SK-N-SH (cell line): Measurements from ENCODE around the gene IL3. TPM values are rescaled to one million over a fixed set of nuclear protein-coding genes. Genes with fewer than 3 reads are reported as not detected.

Experiments used
- CTCF ChIA-PET: fragments of 300-600, 350-600 bp; formaldehyde crosslinking; extraction: SDS; loops from one replicate; lab custom pipeline; 2021; lab: Yijun Ruan, JAX
- POLR2A ChIA-PET: fragments of 350-600 bp; sonication (Branson Sonifier 250); formaldehyde crosslinking; extraction: SDS; loops from one replicate; lab custom pipeline; 2020; ENCODE audit warnings: antibody characterized with exemption, inconsistent platforms; lab: Yijun Ruan, JAX
- DNase-seq: peaks from one replicate; pipeline ENCODE4 v3.0.0; 2012
- H2AFZ ChIP-seq: fragments of 200-600 bp; sonication (generic); 2 replicates; pipeline ENCODE4 v1.8.1; 2016; ENCODE audit warnings: antibody characterized with exemption, mild to moderate bottlenecking, low read depth
- H3F3A ChIP-seq: fragments of 200-600 bp; sonication (generic); replicated peaks from 2 replicates; pipeline ENCODE3; 2016; ENCODE audit warnings: antibody characterized with exemption, mild to moderate bottlenecking; ENCODE audit not compliant: insufficient read depth
- H3K27ac ChIP-seq, 2 experiments: fragments of 200-500 bp in 1 of 2; fragments of 200-600 bp in 1 of 2; sonication (Bioruptor generic) in 1 of 2; sonication (generic), shearing (Covaris generic) in 1 of 2; 2 replicates each; pipeline versions ENCODE4 v1.5.1 to v1.6.1; 2014 to 2016; ENCODE audit warnings: low read depth in 2 of 2, inconsistent platforms in 1 of 2, low read length in 1 of 2, mild to moderate bottlenecking in 1 of 2, mixed read lengths in 1 of 2
- H3K27me3 ChIP-seq: fragments of 200-600 bp; sonication (generic), shearing (Covaris generic); 2 replicates; pipeline ENCODE4 v1.6.1; 2016; ENCODE audit warnings: mixed run types; ENCODE audit not compliant: insufficient read depth
- H3K36me3 ChIP-seq, 2 experiments: fragments of 200-500 bp in 1 of 2; fragments of 200-600 bp in 1 of 2; sonication (Bioruptor generic) in 1 of 2; sonication (generic) in 1 of 2; replicated peaks in 1 of 2; 2 replicates each; pipeline versions ENCODE3 to v1.5.1; 2014 to 2016; ENCODE audit warnings: low read length in 1 of 2, mild to moderate bottlenecking in 1 of 2; ENCODE audit not compliant: insufficient read depth in 2 of 2, control insufficient read depth in 1 of 2
- H3K4me1 ChIP-seq, 2 experiments: fragments of 200-500 bp in 1 of 2; fragments of 200-600 bp in 1 of 2; sonication (Bioruptor generic) in 1 of 2; sonication (generic), shearing (Covaris generic) in 1 of 2; 2 replicates each; pipeline versions ENCODE4 v1.5.1 to v1.6.1; 2014 to 2016; ENCODE audit warnings: low read depth in 1 of 2, low read length in 1 of 2, mixed run types in 1 of 2; ENCODE audit not compliant: insufficient read depth in 2 of 2, control insufficient read depth in 1 of 2
- H3K4me2 ChIP-seq: fragments of 200-600 bp; sonication (generic), shearing (Covaris generic); 2 replicates; pipeline ENCODE4 v1.6.1; 2017; ENCODE audit warnings: mixed run types
- H3K4me3 ChIP-seq, 2 experiments: fragments of 200-500 bp in 1 of 2; fragments of 200-600 bp in 1 of 2; sonication (Bioruptor generic) in 1 of 2; sonication (generic), shearing (Covaris generic) in 1 of 2; 2 replicates each; pipeline versions ENCODE4 v1.5.1 to v1.8.1; 2014 to 2016; ENCODE audit warnings: low read depth in 2 of 2, inconsistent platforms in 1 of 2, low read length in 1 of 2, mild to moderate bottlenecking in 1 of 2, mixed read lengths in 1 of 2, moderate library complexity in 1 of 2
- H3K79me2 ChIP-seq: fragments of 200-600 bp; sonication (generic); 2 replicates; pipeline ENCODE4 v1.8.1; 2017; ENCODE audit warnings: mild to moderate bottlenecking; ENCODE audit not compliant: insufficient read depth
- H3K9ac ChIP-seq: fragments of 200-600 bp; sonication (generic); 2 replicates; pipeline ENCODE4 v1.6.1; 2017; ENCODE audit warnings: mixed run types
- H3K9me2 ChIP-seq: fragments of 200-600 bp; sonication (generic); 2 replicates; pipeline ENCODE4 v1.6.1; 2017; ENCODE audit warnings: mixed run types
- H3K9me3 ChIP-seq: fragments of 200-600 bp; sonication (generic); 2 replicates; pipeline ENCODE4 v1.6.1; 2017; ENCODE audit warnings: mixed run types, mild to moderate bottlenecking, moderate library complexity
- H4K20me1 ChIP-seq: fragments of 200-600 bp; sonication (generic); 2 replicates; pipeline ENCODE4 v1.6.1; 2017; ENCODE audit warnings: mild to moderate bottlenecking, mixed run types; ENCODE audit not compliant: insufficient read depth
- CHD2 ChIP-seq: fragments of 150-350 bp; IDR thresholded peaks from 2 replicates; pipeline ENCODE4 v1.6.1; 2018; ENCODE audit warnings: low read length; ENCODE audit not compliant: partially characterized antibody
- CTCF ChIP-seq: fragments of 200-600 bp; sonication (generic); IDR thresholded peaks from 2 replicates; pipeline ENCODE4 v1.6.1; 2017; ENCODE audit warnings: antibody characterized with exemption, mild to moderate bottlenecking, moderate library complexity
- ELF1 ChIP-seq: IDR thresholded peaks from 2 replicates; pipeline ENCODE4 v1.4.0; 2012
- EP300 ChIP-seq, 2 experiments: IDR thresholded peaks; 2 replicates each; pipeline versions ENCODE4 v1.4.0 to v1.6.1; 2012; ENCODE audit warnings: borderline replicate concordance in 1 of 2, low read depth in 1 of 2, low read length in 1 of 2
- EZH2phosphoT487 ChIP-seq: fragments of 200-600 bp; sonication (generic); IDR thresholded peaks from 2 replicates; pipeline ENCODE4 v1.6.1; 2017; ENCODE audit warnings: low read depth, mixed run types, mild to moderate bottlenecking, antibody characterized with exemption, moderate library complexity, borderline replicate concordance
- FOXJ3 ChIP-seq: sonication (generic); formaldehyde crosslinking; IDR thresholded peaks from 2 replicates; pipeline ENCODE4 v1.5.1; 2020; ENCODE audit warnings: mild to moderate bottlenecking, missing genetic modification reagents
- GABPA ChIP-seq: IDR thresholded peaks from 2 replicates; pipeline ENCODE4 v1.4.0; 2012; ENCODE audit warnings: low read depth, mild to moderate bottlenecking
- MEF2A ChIP-seq: IDR thresholded peaks from 2 replicates; pipeline ENCODE4 v1.4.0; 2012; ENCODE audit warnings: low read depth, borderline replicate concordance
- POLR2AphosphoS5 ChIP-seq: IDR thresholded peaks from 2 replicates; pipeline ENCODE4 v1.6.1; 2012; ENCODE audit warnings: low read depth, low read length
- RAD21 ChIP-seq: IDR thresholded peaks from 2 replicates; pipeline ENCODE4 v1.6.1; 2012; ENCODE audit warnings: mild to moderate bottlenecking, low read length
- RCOR1 ChIP-seq: fragments of 150-350 bp; IDR thresholded peaks from 2 replicates; pipeline ENCODE4 v1.6.1; 2017; ENCODE audit warnings: antibody characterized with exemption, low read length
- SMC3 ChIP-seq: IDR thresholded peaks from 2 replicates; pipeline ENCODE4 v1.6.1; 2012; ENCODE audit warnings: low read depth, low read length, improper control_type of control experiment
- TAF1 ChIP-seq: IDR thresholded peaks from 2 replicates; pipeline ENCODE4 v1.6.1; 2012; ENCODE audit warnings: low read depth, mild to moderate bottlenecking, low read length, moderate library complexity, borderline replicate concordance
- WGBS: methylation state at CpG from one replicate; pipeline ENCODE4 v1.1.6; 2017; ENCODE audit warnings: low lambda C conversion rate; 5-methylcytosine and 5-hydroxymethylcytosine counted together
- polyA plus RNA-seq, 3 experiments: library from polyadenylated mRNA; depleted of rRNA; stranded (reverse); fragments of >200 nt; gene quantifications; 2 replicates each; pipeline ENCODE4 v1.2.3, GENCODE V29; 2012
- TF ChIP-seq, protein P1 (sequence below): IDR thresholded peaks from 2 replicates; pipeline ENCODE4 v1.4.0; 2012; ENCODE audit warnings: low read depth, borderline replicate concordance
- TF ChIP-seq, protein P2 (sequence below): IDR thresholded peaks from 2 replicates; pipeline ENCODE4 v1.6.1; 2012; ENCODE audit warnings: mild to moderate bottlenecking, low read depth, low read length, moderate library complexity
- TF ChIP-seq, protein P3 (sequence below): fragments of 150-350 bp; IDR thresholded peaks from 2 replicates; pipeline ENCODE4 v1.6.1; 2016; ENCODE audit warnings: mild to moderate bottlenecking, low read depth, low read length
- TF ChIP-seq, protein P4 (sequence below): IDR thresholded peaks from 2 replicates; pipeline ENCODE4 v1.4.0; 2012; ENCODE audit warnings: low read depth
- TF ChIP-seq, protein P5 (sequence below): fragments of 150-350 bp; IDR thresholded peaks from 2 replicates; pipeline ENCODE4 v1.6.1; 2017; ENCODE audit warnings: antibody characterized with exemption, low read length, low read depth, borderline replicate concordance
- TF ChIP-seq, protein P6 (sequence below): IDR thresholded peaks from 2 replicates; pipeline ENCODE4 v1.4.0; 2012; ENCODE audit warnings: low read depth, borderline replicate concordance

The IL3 gene
- polyA plus RNA-seq, 1 of the 3 experiments (the other 2 are of a cell fraction), result not detected

DNA sequence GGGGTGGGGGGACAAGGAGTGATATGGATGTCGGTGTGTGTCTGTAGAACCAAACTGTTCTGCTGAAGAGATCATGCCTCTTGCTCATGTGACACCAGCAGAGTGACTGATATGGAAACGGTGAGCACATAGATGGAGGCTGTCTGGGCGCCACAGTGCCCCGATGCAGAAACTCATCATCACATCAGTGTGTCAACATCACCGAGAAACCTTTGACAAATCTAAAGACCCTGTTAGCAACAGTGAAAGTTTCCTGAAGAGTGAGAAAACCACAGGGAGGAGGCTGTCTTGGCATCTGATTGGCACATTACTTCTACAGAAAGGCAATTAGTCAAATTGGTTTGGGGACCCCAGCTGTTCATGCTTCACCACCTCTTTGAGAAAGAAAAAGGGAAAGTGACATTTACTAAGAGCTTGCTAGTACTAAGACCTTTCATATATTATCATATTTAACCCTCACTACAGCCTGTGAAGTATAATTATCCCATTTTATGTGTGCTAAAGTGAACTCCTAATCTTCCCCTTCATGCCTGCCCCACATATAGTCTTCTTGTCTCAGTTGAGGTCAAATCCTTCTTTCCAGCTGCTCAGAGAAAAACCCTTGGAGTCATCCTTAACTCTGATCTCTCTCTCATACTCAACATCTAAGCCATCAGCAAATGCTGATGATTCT lies 38.8 kb downstream of the IL3 start:
- 96% methylated on average over 5 of the region's 5 CpGs for WGBS
- no peak overlapping the region for H3K4me2 ChIP-seq
- H3K9me3 ChIP-seq, result no peaks in the 10 kb centered on the region
- H3K36me3 ChIP-seq, result no peaks in the 10 kb centered on the region
- H3K4me1 ChIP-seq, result peaks cover 13 to 27% of the 10 kb centered on the region in 2 experiments
- H3K4me3 ChIP-seq, result no peak overlapping the region
- H3K79me2 ChIP-seq, result no peaks in the 10 kb centered on the region
- no peak for DNase-seq
- H2AFZ ChIP-seq, result no peak overlapping the region
- H3K27me3 ChIP-seq, result no peaks in the 10 kb centered on the region
- no peaks in the 10 kb centered on the region for H4K20me1 ChIP-seq
- POLR2A ChIA-PET, result no interaction called here
- no peak overlapping the region for H3K9ac ChIP-seq
- TF ChIP-seq EP300 (IDR thresholded peaks at IDR 0.05; ENCODE audit: borderline replicate concordance in 1 of 2, low read depth in 1 of 2, low read length in 1 of 2) (no peak), FOXJ3 (no peak), EZH2phosphoT487 (no peak), CHD2 (no peak), RAD21 (no peak), GABPA (no peak), MEF2A (no peak), TAF1 (no peak), SMC3 (no peak), POLR2AphosphoS5 (no peak), RCOR1 (no peak), ELF1 (no peak), CTCF (no peak)
- TF ChIP-seq, protein P1, sequence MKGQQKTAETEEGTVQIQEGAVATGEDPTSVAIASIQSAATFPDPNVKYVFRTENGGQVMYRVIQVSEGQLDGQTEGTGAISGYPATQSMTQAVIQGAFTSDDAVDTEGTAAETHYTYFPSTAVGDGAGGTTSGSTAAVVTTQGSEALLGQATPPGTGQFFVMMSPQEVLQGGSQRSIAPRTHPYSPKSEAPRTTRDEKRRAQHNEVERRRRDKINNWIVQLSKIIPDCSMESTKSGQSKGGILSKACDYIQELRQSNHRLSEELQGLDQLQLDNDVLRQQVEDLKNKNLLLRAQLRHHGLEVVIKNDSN, result no peak
- TF ChIP-seq, protein P2, sequence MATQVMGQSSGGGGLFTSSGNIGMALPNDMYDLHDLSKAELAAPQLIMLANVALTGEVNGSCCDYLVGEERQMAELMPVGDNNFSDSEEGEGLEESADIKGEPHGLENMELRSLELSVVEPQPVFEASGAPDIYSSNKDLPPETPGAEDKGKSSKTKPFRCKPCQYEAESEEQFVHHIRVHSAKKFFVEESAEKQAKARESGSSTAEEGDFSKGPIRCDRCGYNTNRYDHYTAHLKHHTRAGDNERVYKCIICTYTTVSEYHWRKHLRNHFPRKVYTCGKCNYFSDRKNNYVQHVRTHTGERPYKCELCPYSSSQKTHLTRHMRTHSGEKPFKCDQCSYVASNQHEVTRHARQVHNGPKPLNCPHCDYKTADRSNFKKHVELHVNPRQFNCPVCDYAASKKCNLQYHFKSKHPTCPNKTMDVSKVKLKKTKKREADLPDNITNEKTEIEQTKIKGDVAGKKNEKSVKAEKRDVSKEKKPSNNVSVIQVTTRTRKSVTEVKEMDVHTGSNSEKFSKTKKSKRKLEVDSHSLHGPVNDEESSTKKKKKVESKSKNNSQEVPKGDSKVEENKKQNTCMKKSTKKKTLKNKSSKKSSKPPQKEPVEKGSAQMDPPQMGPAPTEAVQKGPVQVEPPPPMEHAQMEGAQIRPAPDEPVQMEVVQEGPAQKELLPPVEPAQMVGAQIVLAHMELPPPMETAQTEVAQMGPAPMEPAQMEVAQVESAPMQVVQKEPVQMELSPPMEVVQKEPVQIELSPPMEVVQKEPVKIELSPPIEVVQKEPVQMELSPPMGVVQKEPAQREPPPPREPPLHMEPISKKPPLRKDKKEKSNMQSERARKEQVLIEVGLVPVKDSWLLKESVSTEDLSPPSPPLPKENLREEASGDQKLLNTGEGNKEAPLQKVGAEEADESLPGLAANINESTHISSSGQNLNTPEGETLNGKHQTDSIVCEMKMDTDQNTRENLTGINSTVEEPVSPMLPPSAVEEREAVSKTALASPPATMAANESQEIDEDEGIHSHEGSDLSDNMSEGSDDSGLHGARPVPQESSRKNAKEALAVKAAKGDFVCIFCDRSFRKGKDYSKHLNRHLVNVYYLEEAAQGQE, result no peak
- TF ChIP-seq, protein P3, sequence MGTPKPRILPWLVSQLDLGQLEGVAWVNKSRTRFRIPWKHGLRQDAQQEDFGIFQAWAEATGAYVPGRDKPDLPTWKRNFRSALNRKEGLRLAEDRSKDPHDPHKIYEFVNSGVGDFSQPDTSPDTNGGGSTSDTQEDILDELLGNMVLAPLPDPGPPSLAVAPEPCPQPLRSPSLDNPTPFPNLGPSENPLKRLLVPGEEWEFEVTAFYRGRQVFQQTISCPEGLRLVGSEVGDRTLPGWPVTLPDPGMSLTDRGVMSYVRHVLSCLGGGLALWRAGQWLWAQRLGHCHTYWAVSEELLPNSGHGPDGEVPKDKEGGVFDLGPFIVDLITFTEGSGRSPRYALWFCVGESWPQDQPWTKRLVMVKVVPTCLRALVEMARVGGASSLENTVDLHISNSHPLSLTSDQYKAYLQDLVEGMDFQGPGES, result no peak
- TF ChIP-seq, protein P4, sequence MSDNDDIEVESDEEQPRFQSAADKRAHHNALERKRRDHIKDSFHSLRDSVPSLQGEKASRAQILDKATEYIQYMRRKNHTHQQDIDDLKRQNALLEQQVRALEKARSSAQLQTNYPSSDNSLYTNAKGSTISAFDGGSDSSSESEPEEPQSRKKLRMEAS, result no peak
- TF ChIP-seq, protein P5, sequence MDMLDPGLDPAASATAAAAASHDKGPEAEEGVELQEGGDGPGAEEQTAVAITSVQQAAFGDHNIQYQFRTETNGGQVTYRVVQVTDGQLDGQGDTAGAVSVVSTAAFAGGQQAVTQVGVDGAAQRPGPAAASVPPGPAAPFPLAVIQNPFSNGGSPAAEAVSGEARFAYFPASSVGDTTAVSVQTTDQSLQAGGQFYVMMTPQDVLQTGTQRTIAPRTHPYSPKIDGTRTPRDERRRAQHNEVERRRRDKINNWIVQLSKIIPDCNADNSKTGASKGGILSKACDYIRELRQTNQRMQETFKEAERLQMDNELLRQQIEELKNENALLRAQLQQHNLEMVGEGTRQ, result no peak
- TF ChIP-seq, protein P6, sequence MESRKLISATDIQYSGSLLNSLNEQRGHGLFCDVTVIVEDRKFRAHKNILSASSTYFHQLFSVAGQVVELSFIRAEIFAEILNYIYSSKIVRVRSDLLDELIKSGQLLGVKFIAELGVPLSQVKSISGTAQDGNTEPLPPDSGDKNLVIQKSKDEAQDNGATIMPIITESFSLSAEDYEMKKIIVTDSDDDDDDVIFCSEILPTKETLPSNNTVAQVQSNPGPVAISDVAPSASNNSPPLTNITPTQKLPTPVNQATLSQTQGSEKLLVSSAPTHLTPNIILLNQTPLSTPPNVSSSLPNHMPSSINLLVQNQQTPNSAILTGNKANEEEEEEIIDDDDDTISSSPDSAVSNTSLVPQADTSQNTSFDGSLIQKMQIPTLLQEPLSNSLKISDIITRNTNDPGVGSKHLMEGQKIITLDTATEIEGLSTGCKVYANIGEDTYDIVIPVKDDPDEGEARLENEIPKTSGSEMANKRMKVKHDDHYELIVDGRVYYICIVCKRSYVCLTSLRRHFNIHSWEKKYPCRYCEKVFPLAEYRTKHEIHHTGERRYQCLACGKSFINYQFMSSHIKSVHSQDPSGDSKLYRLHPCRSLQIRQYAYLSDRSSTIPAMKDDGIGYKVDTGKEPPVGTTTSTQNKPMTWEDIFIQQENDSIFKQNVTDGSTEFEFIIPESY, result no peak
- TF ChIP-seq, all 33 proteins: peak for 0
- H3F3A ChIP-seq, result peaks cover 14% of the 10 kb centered on the region
- H3K9me2 ChIP-seq, result no peaks in the 10 kb centered on the region
- no peak overlapping the region; a peak in 1 of 4 replicates for H3K27ac ChIP-seq
- CTCF ChIA-PET, result no interaction called here
